IMR-90 (cell line): ENCODE results near the gene GNMT. TPM values are rescaled to one million over a fixed set of nuclear protein-coding genes. Genes with fewer than 3 reads are reported as not detected.

Source experiments
- MXI1 ChIP-seq: IDR thresholded peaks from 2 replicates; pipeline ENCODE4 v1.6.1; 2012; ENCODE audit warnings: low read depth, mild to moderate bottlenecking, low read length, moderate library complexity, borderline replicate concordance
- USF2 ChIP-seq: fragments of 150-350 bp; IDR thresholded peaks from 2 replicates; pipeline ENCODE4 v1.6.1; 2017; ENCODE audit warnings: mild to moderate bottlenecking, antibody characterized with exemption, low read length, low read depth
- polyA plus RNA-seq, 3 experiments: library from polyadenylated mRNA; depleted of rRNA; stranded (reverse); fragments of >200 nt; gene quantifications; 2 replicates each; pipeline ENCODE4 v1.2.3, GENCODE V29; 2012; ENCODE audit warnings: low replicate concordance in 1 of 3
- total RNA-seq: library from RNA; depleted of rRNA; stranded (reverse); fragments of >200 nt; gene quantifications from 2 replicates; pipeline ENCODE4 v1.2.3, GENCODE V29; 2012

Gene GNMT
- total and polyA plus RNA-seq, 2 of the 4 experiments (the other 2 are of a cell fraction): 0.36 TPM; not detected in 1

- TF ChIP-seq USF2: no peak
- no peak for TF ChIP-seq MXI1
Observed at GRCh38 chr6:42960243-42961019, at the start of gene GNMT (continued).
